Stomach (tissue), 9 donors: Measurements from ENCODE around the gene SLMAP. TPM values are rescaled to one million over a fixed set of nuclear protein-coding genes. Genes with fewer than 3 reads are reported as not detected.

Source experiments
- DNase-seq, 2 donors: peaks; one replicate each; pipeline versions ENCODE4 v3.0.0 to v3.0.0-alpha.2; 2013 to 2019
- H3K27ac ChIP-seq, 5 donors: fragments of 200-600 bp in 4 of 5; sonication (generic) in 4 of 5; one replicate each; pipeline ENCODE4 v1.5.1; 2013 to 2019; ENCODE audit warnings: mild to moderate bottlenecking in 1 of 5, moderate library complexity in 1 of 5
- H3K27me3 ChIP-seq, 3 donors: fragments of 200-600 bp; sonication (generic); one replicate each; pipeline ENCODE4 v1.5.1; 2017 to 2019; ENCODE audit warnings: mixed run types in 1 of 3
- H3K36me3 ChIP-seq, 4 donors: fragments of 200-600 bp; sonication (generic); 1 replicate in 3 of 4; 2 replicates in 1 of 4; pipeline ENCODE4 v1.5.1; 2016 to 2019
- H3K4me1 ChIP-seq, 4 donors: fragments of 200-600 bp; sonication (generic); one replicate each; pipeline ENCODE4 v1.5.1; 2016 to 2019
- H3K4me3 ChIP-seq, 4 donors: fragments of 200-600 bp; sonication (generic) in 3 of 4; one replicate each; pipeline ENCODE4 v1.5.1; 2016 to 2019; ENCODE audit warnings: mild to moderate bottlenecking in 1 of 4
- H3K9me3 ChIP-seq, 4 donors: fragments of 200-600 bp; sonication (generic); one replicate each; pipeline ENCODE4 v1.5.1; 2016 to 2019
- CTCF ChIP-seq, 7 experiments: fragments of 450-650 bp in 4 of 7; fragments of 200-600 bp in 3 of 7; sonication (generic) in 3 of 7; IDR thresholded peaks; one replicate each; pipeline ENCODE4 v1.5.1; 2016 to 2019; ENCODE audit warnings: antibody characterized with exemption in 7 of 7, control low read depth in 2 of 7, mild to moderate bottlenecking in 1 of 7
- EP300 ChIP-seq: sonication (generic); formaldehyde crosslinking; IDR thresholded peaks from one replicate; pipeline ENCODE4 v1.6.1; 2017; ENCODE audit warnings: antibody characterized with exemption
- POLR2A ChIP-seq, 4 donors: fragments of 450-650 bp; IDR thresholded peaks; one replicate each; pipeline ENCODE4 v1.6.1; 2016; ENCODE audit warnings: antibody characterized with exemption in 4 of 4, control low read depth in 2 of 4, mild to moderate bottlenecking in 1 of 4, moderate library complexity in 1 of 4
- POLR2AphosphoS5 ChIP-seq, 3 donors: sonication (generic); formaldehyde crosslinking; IDR thresholded peaks; one replicate each; pipeline ENCODE4 v1.6.1; 2016; ENCODE audit warnings: antibody characterized with exemption in 3 of 3
- WGBS, 5 donors: extraction: QIAGEN DNeasy Blood & Tissue Kit in 3 of 5; methylation state at CpG; one replicate each; pipeline versions ENCODE4 v1.1.5 to v1.1.7; 2013 to 2018; 5-methylcytosine and 5-hydroxymethylcytosine counted together
- intact Hi-C: fragments of 100-400 bp; cut with DNase I; formaldehyde crosslinking; loops from one replicate; pipeline ENCODE4 v1.15.1; 2023; ENCODE audit warnings: low total_unique reads
- polyA plus RNA-seq, 3 donors: library from polyadenylated mRNA; stranded (reverse); fragments of 200-250 nt; gene quantifications; one replicate each; pipeline ENCODE4 v1.2.3, GENCODE V29; 2013
- total RNA-seq, 5 donors: library from RNA; depleted of rRNA; stranded (reverse); fragments of >200 nt; gene quantifications; one replicate each; pipeline versions ENCODE4 v1.1.0 to v1.2.3, GENCODE V29; 2014 to 2016
- donor health status: healthy with polysubstance abuse.
- donor health status: Bipolar disorder and iron deficiency.
- donor health status: healthy.

SLMAP gene
- total and polyA plus RNA-seq, 8 donors, result 23.9 to 534 (median 133) TPM

GRCh38 chr3:57740027-57740426 is 16.1 kb upstream of the SLMAP start:
- H3K4me1 ChIP-seq, result peaks cover 0 to 4% (median 0%) of the 10 kb centered on the region in 4 donors
- intact Hi-C loops, result no loop called here
- DNase-seq, result no peak
- no peak overlapping the region for H3K27ac ChIP-seq
- no peak for TF ChIP-seq POLR2A (IDR thresholded peaks at IDR 0.05)
- no peak for TF ChIP-seq CTCF (IDR thresholded peaks at IDR 0.05)
- no peak for TF ChIP-seq POLR2AphosphoS5 (IDR thresholded peaks at IDR 0.05)
- TF ChIP-seq EP300, result no peak
- WGBS, 5 donors, result 85 to 95% (median 91%) methylated on average over 5 of the region's 5 CpGs
- H3K9me3 ChIP-seq, result no peaks in the 10 kb centered on the region
- H3K36me3 ChIP-seq, result no peaks in the 10 kb centered on the region
- H3K4me3 ChIP-seq, result no peak overlapping the region
- no peaks in the 10 kb centered on the region for H3K27me3 ChIP-seq

- H3K9me3 ChIP-seq, result no peaks in the 10 kb centered on the region
- no peak for TF ChIP-seq CTCF (IDR thresholded peaks at IDR 0.05)
- TF ChIP-seq POLR2AphosphoS5 (IDR thresholded peaks at IDR 0.05), result no peak
- no peak for TF ChIP-seq EP300
- no peak for TF ChIP-seq POLR2A (IDR thresholded peaks at IDR 0.05)
- no peaks in the 10 kb centered on the region for H3K36me3 ChIP-seq
- WGBS, 5 donors, result 75 to 91% (median 85%) methylated on average over 1 of the region's 1 CpG
- H3K27me3 ChIP-seq, result no peaks in the 10 kb centered on the region
- no peak overlapping the region for H3K4me3 ChIP-seq
- no peak overlapping the region for H3K27ac ChIP-seq
- intact Hi-C loops, result no loop called here
- no peak for DNase-seq
- H3K4me1 ChIP-seq, result no peaks in the 10 kb centered on the region
These were observed 12.6 kb upstream of the SLMAP start for GRCh38 chr3:57743496-57743895.

- H3K36me3 ChIP-seq, result no peaks in the 10 kb centered on the region
- DNase-seq, result no peak
- TF ChIP-seq POLR2AphosphoS5 (IDR thresholded peaks at IDR 0.05) (no peak), EP300 (no peak), CTCF (IDR thresholded peaks at IDR 0.05) (no peak), POLR2A (IDR thresholded peaks at IDR 0.05) (no peak)
- intact Hi-C loops, result no loop called here
- no peak overlapping the region for H3K27ac ChIP-seq
- 90 to 96% (median 95%) methylated on average over 3 of the region's 3 CpGs for WGBS, 5 donors
- no peaks in the 10 kb centered on the region for H3K27me3 ChIP-seq
- H3K9me3 ChIP-seq, result no peaks in the 10 kb centered on the region
- H3K4me1 ChIP-seq, result no peaks in the 10 kb centered on the region
- H3K4me3 ChIP-seq, result no peak overlapping the region
These were observed 11.0 kb upstream of the SLMAP start for GRCh38 chr3:57745101-57745500.

GRCh38 chr3:57746156-57747010 is 9.7 kb upstream of the SLMAP start:
- Histone ChIP-seq H3K27me3 (no peaks in the 10 kb centered on the region), H3K36me3 (no peaks in the 10 kb centered on the region), H3K9me3 (no peaks in the 10 kb centered on the region), H3K4me3 (no peak overlapping the region), H3K4me1 (no peaks in the 10 kb centered on the region), H3K27ac (no peak overlapping the region)
- intact Hi-C loops, result no loop called here
- 94 to 97% (median 95%) methylated on average over 15 to 17 of the region's 17 CpGs for WGBS, 5 donors
- TF ChIP-seq EP300, result no peak
- no peak for TF ChIP-seq CTCF (IDR thresholded peaks at IDR 0.05)
- no peak for TF ChIP-seq POLR2AphosphoS5 (IDR thresholded peaks at IDR 0.05)
- TF ChIP-seq POLR2A (IDR thresholded peaks at IDR 0.05), result no peak
- DNase-seq, result no peak
